Liver (tissue), 3 donors: ENCODE data around the gene MANF.
"Not testable (repeated sequence)": the region's sequence is repeated elsewhere in the genome, so short reads cannot be mapped to it uniquely, and the experiment has no call there.

Experiments used
- FOXA1 ChIP-seq: IDR thresholded peaks from 2 replicates; pipeline ENCODE4 v1.6.1; 2016; ENCODE audit warnings: antibody characterized with exemption
- SP1 ChIP-seq: IDR thresholded peaks from 2 replicates; pipeline ENCODE4 v1.6.1; 2018; ENCODE audit warnings: antibody characterized with exemption, mild to moderate bottlenecking
- TAF1 ChIP-seq: conservative IDR thresholded peaks from 2 replicates; pipeline ENCODE4 v1.6.1; 2016; ENCODE audit warnings: antibody characterized with exemption, mild to moderate bottlenecking
- YY1 ChIP-seq: IDR thresholded peaks from 2 replicates; pipeline ENCODE4 v1.6.1; 2016; ENCODE audit warnings: antibody characterized with exemption, mild to moderate bottlenecking
- TF ChIP-seq, protein P1 (sequence below): fragments of 150-350 bp; IDR thresholded peaks from 2 replicates; pipeline ENCODE4 v1.5.1; 2017; ENCODE audit warnings: improper control_type of control experiment, low read depth, low read length; ENCODE audit not compliant: missing input control
- TF ChIP-seq, protein P2 (sequence below): IDR thresholded peaks from 2 replicates; pipeline ENCODE4 v1.6.1; 2016; ENCODE audit warnings: antibody characterized with exemption
- TF ChIP-seq, protein P3 (sequence below): IDR thresholded peaks from 2 replicates; pipeline ENCODE4 v1.6.1; 2016; ENCODE audit warnings: antibody characterized with exemption
- TF ChIP-seq, protein P4 (sequence below): IDR thresholded peaks from 2 replicates; pipeline ENCODE4 v1.6.1; 2016; ENCODE audit warnings: antibody characterized with exemption
- TF ChIP-seq, protein P5 (sequence below): IDR thresholded peaks from 2 replicates; pipeline ENCODE4 v1.6.1; 2016; ENCODE audit warnings: antibody characterized with exemption, mild to moderate bottlenecking
- donor health status: healthy.
- donor health status: healthy.

DNA sequence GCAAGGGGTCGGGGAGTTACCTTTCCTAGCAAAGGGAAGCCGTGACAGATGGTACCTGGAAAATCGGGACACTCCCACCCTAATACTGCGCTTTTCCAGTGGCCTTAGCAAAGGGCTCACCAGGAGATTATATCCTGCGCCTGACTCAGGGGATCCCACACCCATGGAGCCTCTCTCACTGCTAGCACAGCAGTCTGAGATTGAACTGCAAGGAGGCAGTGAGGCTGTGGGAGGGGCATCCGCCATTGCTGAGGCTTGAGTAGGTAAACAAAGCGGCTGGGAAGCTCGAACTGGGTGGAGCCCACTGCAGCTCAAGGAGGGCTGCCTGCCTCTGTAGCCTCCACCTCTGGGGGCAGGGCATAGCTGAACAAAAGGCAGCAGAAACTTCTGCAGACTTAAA is 16.8 kb upstream of the MANF start:
- TF ChIP-seq TAF1, YY1, SP1, FOXA1: not testable (repeated sequence)
- TF ChIP-seq, protein P1, sequence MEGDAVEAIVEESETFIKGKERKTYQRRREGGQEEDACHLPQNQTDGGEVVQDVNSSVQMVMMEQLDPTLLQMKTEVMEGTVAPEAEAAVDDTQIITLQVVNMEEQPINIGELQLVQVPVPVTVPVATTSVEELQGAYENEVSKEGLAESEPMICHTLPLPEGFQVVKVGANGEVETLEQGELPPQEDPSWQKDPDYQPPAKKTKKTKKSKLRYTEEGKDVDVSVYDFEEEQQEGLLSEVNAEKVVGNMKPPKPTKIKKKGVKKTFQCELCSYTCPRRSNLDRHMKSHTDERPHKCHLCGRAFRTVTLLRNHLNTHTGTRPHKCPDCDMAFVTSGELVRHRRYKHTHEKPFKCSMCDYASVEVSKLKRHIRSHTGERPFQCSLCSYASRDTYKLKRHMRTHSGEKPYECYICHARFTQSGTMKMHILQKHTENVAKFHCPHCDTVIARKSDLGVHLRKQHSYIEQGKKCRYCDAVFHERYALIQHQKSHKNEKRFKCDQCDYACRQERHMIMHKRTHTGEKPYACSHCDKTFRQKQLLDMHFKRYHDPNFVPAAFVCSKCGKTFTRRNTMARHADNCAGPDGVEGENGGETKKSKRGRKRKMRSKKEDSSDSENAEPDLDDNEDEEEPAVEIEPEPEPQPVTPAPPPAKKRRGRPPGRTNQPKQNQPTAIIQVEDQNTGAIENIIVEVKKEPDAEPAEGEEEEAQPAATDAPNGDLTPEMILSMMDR, result not testable (repeated sequence)
- TF ChIP-seq, protein P2, sequence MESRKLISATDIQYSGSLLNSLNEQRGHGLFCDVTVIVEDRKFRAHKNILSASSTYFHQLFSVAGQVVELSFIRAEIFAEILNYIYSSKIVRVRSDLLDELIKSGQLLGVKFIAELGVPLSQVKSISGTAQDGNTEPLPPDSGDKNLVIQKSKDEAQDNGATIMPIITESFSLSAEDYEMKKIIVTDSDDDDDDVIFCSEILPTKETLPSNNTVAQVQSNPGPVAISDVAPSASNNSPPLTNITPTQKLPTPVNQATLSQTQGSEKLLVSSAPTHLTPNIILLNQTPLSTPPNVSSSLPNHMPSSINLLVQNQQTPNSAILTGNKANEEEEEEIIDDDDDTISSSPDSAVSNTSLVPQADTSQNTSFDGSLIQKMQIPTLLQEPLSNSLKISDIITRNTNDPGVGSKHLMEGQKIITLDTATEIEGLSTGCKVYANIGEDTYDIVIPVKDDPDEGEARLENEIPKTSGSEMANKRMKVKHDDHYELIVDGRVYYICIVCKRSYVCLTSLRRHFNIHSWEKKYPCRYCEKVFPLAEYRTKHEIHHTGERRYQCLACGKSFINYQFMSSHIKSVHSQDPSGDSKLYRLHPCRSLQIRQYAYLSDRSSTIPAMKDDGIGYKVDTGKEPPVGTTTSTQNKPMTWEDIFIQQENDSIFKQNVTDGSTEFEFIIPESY, result not testable (repeated sequence)
- TF ChIP-seq, protein P3, sequence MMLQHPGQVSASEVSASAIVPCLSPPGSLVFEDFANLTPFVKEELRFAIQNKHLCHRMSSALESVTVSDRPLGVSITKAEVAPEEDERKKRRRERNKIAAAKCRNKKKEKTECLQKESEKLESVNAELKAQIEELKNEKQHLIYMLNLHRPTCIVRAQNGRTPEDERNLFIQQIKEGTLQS, result not testable (repeated sequence)
- TF ChIP-seq, protein P4, sequence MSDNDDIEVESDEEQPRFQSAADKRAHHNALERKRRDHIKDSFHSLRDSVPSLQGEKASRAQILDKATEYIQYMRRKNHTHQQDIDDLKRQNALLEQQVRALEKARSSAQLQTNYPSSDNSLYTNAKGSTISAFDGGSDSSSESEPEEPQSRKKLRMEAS, result not testable (repeated sequence)
- TF ChIP-seq, protein P5, sequence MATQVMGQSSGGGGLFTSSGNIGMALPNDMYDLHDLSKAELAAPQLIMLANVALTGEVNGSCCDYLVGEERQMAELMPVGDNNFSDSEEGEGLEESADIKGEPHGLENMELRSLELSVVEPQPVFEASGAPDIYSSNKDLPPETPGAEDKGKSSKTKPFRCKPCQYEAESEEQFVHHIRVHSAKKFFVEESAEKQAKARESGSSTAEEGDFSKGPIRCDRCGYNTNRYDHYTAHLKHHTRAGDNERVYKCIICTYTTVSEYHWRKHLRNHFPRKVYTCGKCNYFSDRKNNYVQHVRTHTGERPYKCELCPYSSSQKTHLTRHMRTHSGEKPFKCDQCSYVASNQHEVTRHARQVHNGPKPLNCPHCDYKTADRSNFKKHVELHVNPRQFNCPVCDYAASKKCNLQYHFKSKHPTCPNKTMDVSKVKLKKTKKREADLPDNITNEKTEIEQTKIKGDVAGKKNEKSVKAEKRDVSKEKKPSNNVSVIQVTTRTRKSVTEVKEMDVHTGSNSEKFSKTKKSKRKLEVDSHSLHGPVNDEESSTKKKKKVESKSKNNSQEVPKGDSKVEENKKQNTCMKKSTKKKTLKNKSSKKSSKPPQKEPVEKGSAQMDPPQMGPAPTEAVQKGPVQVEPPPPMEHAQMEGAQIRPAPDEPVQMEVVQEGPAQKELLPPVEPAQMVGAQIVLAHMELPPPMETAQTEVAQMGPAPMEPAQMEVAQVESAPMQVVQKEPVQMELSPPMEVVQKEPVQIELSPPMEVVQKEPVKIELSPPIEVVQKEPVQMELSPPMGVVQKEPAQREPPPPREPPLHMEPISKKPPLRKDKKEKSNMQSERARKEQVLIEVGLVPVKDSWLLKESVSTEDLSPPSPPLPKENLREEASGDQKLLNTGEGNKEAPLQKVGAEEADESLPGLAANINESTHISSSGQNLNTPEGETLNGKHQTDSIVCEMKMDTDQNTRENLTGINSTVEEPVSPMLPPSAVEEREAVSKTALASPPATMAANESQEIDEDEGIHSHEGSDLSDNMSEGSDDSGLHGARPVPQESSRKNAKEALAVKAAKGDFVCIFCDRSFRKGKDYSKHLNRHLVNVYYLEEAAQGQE, result not testable (repeated sequence)
